Measurements from ENCODE around the gene GUCA2A. TPM values are rescaled to one million over a fixed set of nuclear protein-coding genes. Genes with fewer than 3 reads are reported as not detected.

Gene GUCA2A
- total and polyA plus RNA-seq, 2 of the 13 experiments (the other 11 are each of a cell fraction or from before 2014, with no cell fraction given) = not detected

DNA sequence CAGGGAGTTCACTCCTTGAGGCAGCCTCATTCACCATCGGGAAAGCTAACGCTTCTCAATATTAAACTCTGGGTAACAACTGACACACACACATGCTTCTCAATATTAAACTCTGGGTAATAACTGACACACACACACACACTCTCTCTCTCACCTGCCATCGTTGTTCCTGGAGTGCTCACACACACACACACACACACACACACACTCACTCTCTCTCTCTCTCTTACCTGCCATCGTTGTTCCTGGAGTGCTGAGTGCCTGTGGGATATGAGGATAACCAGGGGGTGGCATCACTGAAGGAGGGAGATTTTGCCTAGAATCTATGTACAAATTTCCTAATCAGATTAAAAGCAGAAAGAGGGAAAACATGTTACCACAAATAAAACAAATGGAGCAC is 17.1 kb upstream of the GUCA2A start (continued):
- TF ChIP-seq ZNF792 (CRISPR knock-in tag; IDR thresholded peaks at IDR 0.05) = no peak
- TF ChIP-seq, protein P1, sequence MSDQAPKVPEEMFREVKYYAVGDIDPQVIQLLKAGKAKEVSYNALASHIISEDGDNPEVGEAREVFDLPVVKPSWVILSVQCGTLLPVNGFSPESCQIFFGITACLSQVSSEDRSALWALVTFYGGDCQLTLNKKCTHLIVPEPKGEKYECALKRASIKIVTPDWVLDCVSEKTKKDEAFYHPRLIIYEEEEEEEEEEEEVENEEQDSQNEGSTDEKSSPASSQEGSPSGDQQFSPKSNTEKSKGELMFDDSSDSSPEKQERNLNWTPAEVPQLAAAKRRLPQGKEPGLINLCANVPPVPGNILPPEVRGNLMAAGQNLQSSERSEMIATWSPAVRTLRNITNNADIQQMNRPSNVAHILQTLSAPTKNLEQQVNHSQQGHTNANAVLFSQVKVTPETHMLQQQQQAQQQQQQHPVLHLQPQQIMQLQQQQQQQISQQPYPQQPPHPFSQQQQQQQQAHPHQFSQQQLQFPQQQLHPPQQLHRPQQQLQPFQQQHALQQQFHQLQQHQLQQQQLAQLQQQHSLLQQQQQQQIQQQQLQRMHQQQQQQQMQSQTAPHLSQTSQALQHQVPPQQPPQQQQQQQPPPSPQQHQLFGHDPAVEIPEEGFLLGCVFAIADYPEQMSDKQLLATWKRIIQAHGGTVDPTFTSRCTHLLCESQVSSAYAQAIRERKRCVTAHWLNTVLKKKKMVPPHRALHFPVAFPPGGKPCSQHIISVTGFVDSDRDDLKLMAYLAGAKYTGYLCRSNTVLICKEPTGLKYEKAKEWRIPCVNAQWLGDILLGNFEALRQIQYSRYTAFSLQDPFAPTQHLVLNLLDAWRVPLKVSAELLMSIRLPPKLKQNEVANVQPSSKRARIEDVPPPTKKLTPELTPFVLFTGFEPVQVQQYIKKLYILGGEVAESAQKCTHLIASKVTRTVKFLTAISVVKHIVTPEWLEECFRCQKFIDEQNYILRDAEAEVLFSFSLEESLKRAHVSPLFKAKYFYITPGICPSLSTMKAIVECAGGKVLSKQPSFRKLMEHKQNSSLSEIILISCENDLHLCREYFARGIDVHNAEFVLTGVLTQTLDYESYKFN (CRISPR knock-in tag; conservative IDR thresholded peaks at IDR 0.05) = no peak
- no peak for TF ChIP-seq ZBTB40 (IDR thresholded peaks at IDR 0.05)
- no peak for TF ChIP-seq ZBTB40 (CRISPR knock-in tag; IDR thresholded peaks at IDR 0.05)

Data from HepG2 (cell line).